HG02588 (cell line): Measurements from ENCODE around the gene HGS.
A peak's percentile ranks its signal among the peaks of the same experiment; 100 is the strongest.

ENCODE experiments used
- ATAC-seq: cut with Tn5 transposase; IDR thresholded peaks from one replicate; pipeline ENCODE4 v1.9.1; 2021; ENCODE audit warnings: mild to moderate bottlenecking, moderate library complexity; ENCODE audit not compliant: unreplicated experiment

HGS gene

DNA sequence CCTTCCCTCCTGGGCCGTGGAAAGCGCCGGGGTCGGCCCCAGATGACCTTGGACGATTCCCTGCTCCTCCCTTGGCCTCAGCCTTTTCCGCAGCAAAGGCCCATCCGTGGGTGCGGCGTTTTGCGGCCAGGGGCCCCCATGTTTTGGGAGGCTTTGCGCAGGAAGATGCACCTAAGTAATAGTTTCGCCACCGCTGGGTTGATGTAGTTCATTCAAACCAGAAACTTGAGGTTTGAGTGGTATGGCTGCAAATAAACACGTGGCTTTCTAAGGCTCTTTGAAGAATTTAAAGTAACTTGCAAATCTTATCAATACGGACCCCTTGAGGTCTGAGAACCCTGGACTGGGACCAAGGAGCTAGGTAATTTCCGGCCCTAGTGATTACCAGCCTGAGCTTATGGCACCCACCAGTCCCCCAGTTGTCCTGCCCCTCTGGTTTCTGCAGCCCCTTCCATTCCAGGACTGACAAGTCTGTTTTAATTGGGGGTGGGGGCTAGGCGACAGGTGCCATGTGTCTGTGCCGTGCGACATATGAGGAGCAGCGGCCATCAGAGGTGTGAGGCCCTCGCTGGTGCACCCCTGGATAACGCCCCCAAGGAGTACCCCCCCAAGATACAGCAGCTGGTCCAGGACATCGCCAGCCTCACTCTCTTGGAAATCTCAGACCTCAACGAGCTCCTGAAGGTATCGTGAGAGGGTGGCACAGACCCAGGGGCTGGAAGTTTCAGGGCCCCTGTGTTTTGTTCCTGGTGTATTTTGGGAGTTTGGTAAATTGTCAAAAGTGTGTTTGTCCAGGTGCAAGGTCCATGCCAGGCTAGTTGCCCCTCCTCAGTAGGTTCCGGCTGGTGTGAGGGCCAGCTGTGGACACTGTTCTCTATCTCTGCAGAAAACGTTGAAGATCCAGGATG lies 20.2 kb downstream of the HGS start:
- peak; percentile 5 for ATAC-seq

- no peak for ATAC-seq
These were observed 21.9 kb downstream of the HGS start for GRCh38 chr17:81705518-81706231.

DNA sequence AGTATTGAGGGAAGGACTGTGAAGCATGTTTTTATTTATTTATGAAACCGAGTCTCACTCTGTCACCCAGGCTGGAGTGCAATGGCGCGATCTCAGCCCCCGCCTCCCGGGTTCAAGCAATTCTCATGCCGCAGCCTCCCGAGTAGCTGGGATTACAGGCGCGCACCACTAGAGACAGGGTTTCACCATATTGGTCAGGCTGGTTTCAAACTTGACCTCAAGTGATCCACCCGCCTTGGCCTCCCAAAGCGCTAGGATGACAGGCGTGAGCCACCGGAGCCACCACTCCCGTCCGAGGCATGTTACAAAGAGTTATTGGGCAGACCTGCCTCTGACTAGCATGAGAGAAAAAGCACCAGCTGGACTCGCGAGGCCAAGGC lies 22.4 kb downstream of the HGS start:
- no peak for ATAC-seq

DNA sequence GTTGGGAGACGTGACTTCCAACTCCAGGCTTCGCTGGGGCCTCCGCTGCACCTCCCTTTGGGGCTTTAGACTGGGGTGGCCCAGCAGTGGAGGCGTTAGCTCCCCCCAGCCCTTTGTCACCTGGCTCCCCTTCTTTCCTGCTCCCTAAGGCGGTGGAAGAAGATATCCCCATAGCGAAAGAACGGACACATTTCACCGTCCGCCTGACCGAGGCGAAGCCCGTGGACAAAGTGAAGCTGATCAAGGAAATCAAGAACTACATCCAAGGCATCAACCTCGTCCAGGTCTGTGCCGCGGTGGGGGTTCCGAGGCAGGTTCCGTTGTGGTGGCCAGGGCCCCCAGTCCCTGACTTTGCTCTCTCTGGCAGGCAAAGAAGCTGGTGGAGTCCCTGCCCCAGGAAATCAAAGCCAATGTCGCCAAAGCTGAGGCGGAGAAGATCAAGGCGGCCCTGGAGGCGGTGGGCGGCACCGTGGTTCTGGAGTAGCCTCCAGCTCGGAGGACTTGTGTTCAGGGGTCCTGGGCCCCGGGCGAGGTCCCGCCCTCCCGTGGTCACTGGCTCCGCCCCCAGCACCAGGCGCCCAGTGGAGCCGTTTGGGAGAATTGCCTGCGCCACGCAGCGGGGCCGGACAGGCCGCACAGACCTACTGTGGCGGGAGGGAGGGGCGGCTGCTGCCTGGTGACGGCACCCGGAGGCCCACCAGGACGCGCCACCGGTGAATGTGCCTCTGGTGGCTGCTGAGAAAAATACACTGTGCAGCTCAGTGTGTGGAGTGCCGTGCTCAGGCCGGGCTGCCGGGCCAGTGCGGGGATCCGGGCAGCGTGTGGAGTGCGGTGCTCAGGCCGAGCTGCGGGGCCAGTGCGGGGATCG lies 23.2 kb downstream of the HGS start:
- ATAC-seq, result no peak

DNA sequence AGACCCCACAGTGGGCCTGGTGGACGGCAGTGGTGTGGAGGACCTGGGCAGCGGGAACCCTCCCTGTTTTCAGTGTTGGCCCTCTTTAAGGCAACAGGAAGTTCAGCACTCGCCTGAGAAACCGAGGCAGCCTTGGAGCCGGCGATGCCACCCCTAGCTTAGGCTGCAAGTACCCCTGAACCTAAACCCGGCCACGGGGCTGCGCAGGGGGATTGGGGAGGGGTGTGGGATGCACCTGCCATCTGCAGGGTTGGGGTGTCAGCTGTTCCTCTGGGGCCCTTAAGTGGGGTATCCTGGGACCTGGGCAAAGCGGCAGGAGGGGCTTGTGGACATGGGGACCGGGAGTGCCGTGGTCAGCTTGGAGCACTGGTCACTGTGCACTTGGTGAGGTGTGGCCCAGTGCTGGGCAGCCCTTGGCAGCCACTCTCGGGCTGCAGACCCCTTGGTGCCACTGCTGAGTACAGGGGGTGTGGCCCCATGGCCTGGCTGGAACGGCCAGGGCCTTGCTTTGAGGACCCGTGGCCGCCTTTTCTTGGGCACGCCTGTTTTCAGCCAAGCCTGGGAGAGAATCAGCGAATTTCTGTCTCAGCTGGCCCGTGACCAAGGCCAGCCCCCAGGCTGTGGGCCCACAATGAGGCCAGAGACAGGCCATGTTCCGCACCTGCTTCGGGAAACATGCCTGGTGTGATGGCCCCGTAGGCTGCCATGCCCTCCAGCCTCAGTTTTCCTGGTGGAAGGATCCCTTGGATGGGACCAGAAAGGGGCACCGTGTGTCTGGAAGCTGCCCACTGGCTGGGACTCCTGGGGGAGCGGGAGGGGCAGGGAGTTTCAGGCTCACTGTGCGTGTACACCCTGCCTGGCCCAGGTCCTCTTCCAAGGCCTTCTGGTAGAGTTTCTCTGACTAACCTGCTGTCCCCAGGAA lies 24.2 kb downstream of the HGS start:
- ATAC-seq, result no peak

GRCh38 chr17:81708739-81709185 lies 25.0 kb downstream of the HGS start:
- no peak for ATAC-seq

GRCh38 chr17:81710514-81711308 lies 26.9 kb downstream of the HGS start:
- ATAC-seq, result no peak

DNA sequence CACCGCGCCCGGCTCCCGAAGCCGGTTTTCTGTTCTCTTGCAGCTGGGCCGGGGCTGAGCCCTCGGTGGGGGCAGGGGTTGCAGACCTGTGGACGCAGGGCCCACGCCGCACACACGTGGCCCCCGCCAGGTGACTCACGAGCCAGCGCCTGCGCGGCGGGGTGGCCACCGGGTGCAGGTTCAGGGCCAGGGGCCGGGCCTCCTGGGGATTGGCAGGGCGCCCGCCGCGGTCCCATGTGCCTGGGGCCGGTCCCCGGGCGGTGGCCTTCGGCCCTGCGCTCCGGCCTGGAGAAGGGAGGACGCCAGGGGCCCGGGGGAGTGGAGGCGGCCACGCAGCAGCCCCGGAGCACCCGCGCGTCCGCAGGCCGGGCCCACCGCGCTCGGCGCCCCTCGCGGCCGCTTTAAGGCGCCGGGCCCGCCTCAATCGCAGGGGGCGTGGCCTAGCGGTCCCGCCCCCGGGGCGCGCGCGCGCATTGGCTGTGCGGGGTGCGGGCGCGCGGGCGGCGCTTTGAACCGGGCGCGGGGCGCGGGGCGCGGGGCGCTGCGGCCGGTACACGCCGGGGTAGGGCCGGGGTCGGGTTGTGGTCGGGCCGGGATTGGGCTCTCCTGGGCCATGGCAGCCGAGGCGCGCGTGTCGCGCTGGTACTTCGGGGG lies 28.1 kb downstream of the HGS start, which contains the start of gene SLC25A10:
Gene SLC25A10, plus strand, starts transcription at position 471 of the 654 bp plus-strand sequence. Its CDS starts 143 bp downstream, at position 614.
- ATAC-seq, result peak; percentile 56

DNA sequence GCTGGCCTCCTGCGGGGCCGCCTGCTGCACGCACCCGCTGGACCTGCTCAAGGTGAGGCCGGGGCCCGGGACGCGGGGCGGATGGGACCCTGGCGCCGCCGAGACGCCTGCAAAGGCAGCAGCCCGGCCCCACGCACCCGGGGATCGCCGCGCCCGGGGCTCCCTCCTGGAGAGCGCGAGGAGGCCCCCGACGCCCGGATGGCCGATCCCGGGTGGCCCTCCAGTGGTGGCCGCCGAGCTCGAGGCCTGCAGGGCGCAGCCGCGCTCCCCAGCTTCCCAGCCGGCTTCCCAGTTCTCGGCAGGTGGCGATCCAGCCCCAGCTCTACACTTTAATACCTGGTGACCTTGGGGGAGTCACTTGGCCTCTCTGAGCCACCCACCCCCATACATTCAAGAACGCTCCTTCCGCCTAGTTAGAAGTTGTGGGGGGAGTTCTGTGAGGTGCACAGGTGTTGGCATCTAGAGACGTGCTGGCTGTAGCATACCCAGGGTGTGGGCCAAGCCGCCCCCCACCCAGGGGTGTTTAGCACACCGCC lies 28.7 kb downstream of the HGS start:
- no peak for ATAC-seq

GRCh38 chr17:81713004-81713555 lies 29.3 kb downstream of the HGS start:
- no peak for ATAC-seq

DNA sequence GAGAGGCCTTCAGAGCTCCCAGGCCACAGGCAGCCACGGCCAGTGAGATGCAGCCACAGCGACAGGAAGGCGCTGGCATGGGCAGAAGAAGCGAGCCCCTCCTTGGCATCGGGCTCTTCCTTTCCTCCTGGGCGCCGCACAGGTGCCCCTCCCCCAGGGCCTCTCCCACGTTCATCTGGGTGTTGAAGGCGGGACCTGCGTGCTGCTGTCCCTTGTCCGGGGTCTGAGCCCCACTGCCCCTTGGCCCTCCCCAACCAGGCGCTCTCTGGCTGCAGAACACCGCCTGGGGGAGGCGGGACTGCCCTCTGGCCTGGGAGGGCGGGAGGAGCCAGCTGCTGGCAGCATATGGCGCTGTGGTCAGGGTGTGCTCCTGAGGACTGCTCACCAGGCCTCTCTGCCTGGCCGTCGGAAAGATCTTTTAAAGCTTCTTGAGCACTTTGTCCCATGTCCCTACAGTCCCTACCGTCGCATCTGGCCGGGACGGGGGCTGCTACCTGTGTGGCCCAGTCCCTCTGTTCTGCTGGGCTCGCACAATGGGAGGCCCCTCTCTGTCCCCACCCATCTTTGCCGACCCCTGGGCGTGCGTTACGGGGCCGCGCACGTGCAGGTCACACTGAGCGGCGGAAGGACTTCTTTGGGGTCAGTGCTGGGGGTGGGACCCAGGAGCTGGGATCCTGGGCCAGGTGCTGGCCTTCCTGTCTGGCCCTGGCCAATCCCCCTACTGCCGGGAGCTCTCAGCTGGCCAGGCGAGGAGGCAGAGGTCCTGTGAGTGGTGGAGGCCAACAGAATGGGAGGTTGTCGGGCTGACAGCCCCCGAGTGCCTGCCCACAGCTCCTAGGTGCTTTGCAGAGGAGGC lies 30.0 kb downstream of the HGS start:
- ATAC-seq, result no peak

DNA sequence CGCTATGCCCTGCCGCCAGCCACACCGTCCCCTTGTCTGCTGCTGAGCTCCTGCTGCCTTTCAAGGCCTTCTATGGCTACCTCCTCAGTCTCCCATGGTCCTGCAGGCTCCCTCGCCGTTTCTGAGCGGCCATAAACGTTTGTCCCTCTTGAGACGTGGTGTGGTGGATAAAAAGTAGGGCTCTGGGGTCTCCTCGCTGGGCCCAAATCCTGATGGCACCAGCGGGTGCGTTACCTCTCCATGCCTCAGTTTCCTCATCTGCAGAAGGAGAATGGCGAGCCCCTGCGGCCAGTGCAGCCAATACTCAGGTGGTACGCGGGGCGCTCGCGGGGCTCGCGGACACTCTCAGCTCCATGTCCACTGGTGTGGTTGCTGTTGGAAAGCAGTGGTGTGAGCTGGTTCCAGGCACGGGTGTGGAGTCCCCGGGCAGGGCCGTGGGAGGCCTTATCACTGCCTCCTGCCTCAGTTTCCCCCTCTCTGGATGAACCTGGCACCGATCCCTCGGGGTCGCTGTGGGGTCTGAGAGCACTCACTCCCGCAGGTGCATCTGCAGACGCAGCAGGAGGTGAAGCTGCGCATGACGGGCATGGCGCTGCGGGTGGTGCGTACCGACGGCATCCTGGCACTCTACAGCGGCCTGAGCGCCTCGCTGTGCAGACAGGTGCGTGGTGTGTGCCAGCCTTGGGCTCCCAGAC lies 30.7 kb downstream of the HGS start:
- ATAC-seq, result no peak

DNA sequence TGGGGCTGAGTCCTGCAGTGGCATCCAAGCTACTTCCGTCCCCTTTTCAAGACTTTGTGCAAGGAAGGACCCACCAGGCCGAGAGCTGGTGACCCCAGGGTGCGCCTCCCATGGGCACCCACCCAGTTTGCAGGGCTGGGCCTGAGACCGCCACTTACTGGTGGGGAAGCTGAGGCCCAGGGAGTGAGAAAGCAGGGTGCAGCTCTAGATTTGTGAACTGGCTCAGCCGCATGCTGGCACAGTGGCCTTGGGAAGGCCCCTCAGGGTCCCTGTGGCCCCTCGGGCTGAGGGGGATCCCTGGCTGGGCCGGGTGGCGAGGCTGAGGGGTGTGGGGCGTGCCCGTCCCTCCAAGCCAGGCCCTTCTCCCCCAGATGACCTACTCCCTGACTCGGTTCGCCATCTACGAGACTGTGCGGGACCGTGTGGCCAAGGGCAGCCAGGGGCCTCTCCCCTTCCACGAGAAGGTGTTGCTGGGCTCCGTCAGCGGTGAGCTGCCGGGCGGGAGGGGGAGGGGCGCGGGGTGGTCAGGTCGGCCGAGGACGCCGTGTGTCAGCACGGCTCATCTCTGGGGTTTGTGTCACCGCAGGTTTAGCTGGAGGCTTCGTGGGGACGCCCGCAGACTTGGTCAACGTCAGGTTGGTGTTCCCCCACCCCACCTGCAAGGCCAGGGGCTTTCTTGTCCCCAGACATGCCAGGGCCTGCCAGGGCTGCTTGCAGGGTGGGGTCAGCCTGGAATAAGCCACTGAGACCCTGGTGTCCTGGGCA lies 31.5 kb downstream of the HGS start:
- ATAC-seq, result no peak

- no peak for ATAC-seq
These were observed 32.3 kb downstream of the HGS start for GRCh38 chr17:81715872-81716673.

GRCh38 chr17:81716674-81716996 lies 32.8 kb downstream of the HGS start:
- ATAC-seq, result no peak
